MM.1S (cell line): ENCODE data around the gene NDUFAF5.

Experiments used
- DNase-seq: peaks from one replicate; pipeline ENCODE4 v3.0.0-alpha.2; 2015
- H2AFZ ChIP-seq: fragments of 300-600 bp; sonication (generic); 2 replicates; pipeline ENCODE4 v1.6.0; 2016; ENCODE audit warnings: antibody characterized with exemption, low read length
- H3F3A ChIP-seq: fragments of 300-600 bp; sonication (generic); 2 replicates; pipeline ENCODE4 v1.6.1; 2016; ENCODE audit warnings: mild to moderate bottlenecking, antibody characterized with exemption, low read length, moderate library complexity, mixed read lengths; ENCODE audit not compliant: insufficient read depth
- H3K27ac ChIP-seq: fragments of 300-600 bp; sonication (generic); 2 replicates; pipeline ENCODE4 v1.5.1; 2016; ENCODE audit warnings: mild to moderate bottlenecking, low read length
- H3K27me3 ChIP-seq: fragments of 300-600 bp; sonication (generic); replicated peaks from 2 replicates; pipeline ENCODE4 v1.6.0; 2016; ENCODE audit warnings: low read length; ENCODE audit not compliant: insufficient read depth
- H3K36me3 ChIP-seq: fragments of 300-600 bp; sonication (generic); replicated peaks from 2 replicates; pipeline ENCODE4 v1.6.1; 2016; ENCODE audit warnings: mild to moderate bottlenecking, low read length, mixed read lengths; ENCODE audit not compliant: insufficient read depth
- H3K4me1 ChIP-seq: fragments of 300-600 bp; sonication (generic); 2 replicates; pipeline ENCODE4 v1.6.1; 2016; ENCODE audit warnings: low read length, mixed read lengths
- H3K4me2 ChIP-seq: fragments of 300-600 bp; sonication (generic); 2 replicates; pipeline ENCODE4 v1.6.0; 2016; ENCODE audit warnings: low read depth, low read length
- H3K4me3 ChIP-seq: fragments of 300-600 bp; sonication (generic); 2 replicates; pipeline ENCODE4 v1.5.1; 2016; ENCODE audit warnings: low read length, mixed read lengths
- H3K79me2 ChIP-seq: fragments of 300-600 bp; sonication (generic); 2 replicates; pipeline ENCODE4 v1.6.1; 2016; ENCODE audit warnings: mixed run types, low read length, mixed read lengths
- H3K9ac ChIP-seq: fragments of 300-600 bp; sonication (generic); 2 replicates; pipeline ENCODE4 v1.6.1; 2016; ENCODE audit warnings: low read length, mixed read lengths
- H3K9me2 ChIP-seq: fragments of 300-600 bp; sonication (generic); replicated peaks from 2 replicates; pipeline ENCODE4 v1.6.1; 2016; ENCODE audit warnings: mild to moderate bottlenecking, low read length, mixed read lengths; ENCODE audit not compliant: insufficient read depth
- H3K9me3 ChIP-seq: fragments of 300-600 bp; sonication (generic); replicated peaks from 2 replicates; pipeline ENCODE4 v1.6.1; 2016; ENCODE audit warnings: mild to moderate bottlenecking, low read length, mixed read lengths; ENCODE audit not compliant: insufficient read depth
- H4K20me1 ChIP-seq: fragments of 300-600 bp; sonication (generic); 2 replicates; pipeline ENCODE4 v1.6.1; 2016; ENCODE audit warnings: mild to moderate bottlenecking, low read length, moderate library complexity, mixed read lengths; ENCODE audit not compliant: insufficient read depth
- EZH2 ChIP-seq: fragments of 300-600 bp; sonication (generic); optimal IDR thresholded peaks from 2 replicates; pipeline ENCODE3; 2017; ENCODE audit warnings: low read depth, mild to moderate bottlenecking, antibody characterized with exemption, low read length, mixed read lengths
- EZH2phosphoT487 ChIP-seq: fragments of 300-600 bp; sonication (generic); IDR thresholded peaks from 2 replicates; pipeline ENCODE4 v1.6.1; 2018; ENCODE audit warnings: antibody characterized with exemption, low read length
- TF ChIP-seq, protein P1 (sequence below): fragments of 300-600 bp; sonication (generic); IDR thresholded peaks from 2 replicates; pipeline ENCODE4 v1.5.1; 2016; ENCODE audit warnings: antibody characterized with exemption, low read length, mixed read lengths

NDUFAF5 gene

DNA sequence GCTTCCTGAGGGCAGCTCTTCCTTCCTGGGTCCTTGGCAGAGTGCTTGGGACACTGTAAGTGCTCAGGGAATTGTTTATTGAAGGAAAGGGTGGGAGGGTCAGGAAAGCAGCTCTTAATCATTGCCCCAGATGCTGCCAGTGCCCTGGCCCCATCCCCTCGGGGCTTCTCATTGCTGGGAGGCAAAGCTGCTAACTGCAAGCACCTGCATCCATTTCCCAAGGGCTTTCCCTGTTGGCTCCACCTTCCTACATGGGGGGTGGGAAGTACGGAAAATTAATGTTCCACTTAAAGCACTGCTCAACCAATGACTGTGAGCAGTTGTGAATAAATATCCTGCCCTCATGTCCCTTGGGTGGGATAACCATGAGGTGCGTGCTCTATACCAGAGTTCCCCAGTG lies 56.4 kb downstream of the NDUFAF5 start:
- TF ChIP-seq, protein P1, sequence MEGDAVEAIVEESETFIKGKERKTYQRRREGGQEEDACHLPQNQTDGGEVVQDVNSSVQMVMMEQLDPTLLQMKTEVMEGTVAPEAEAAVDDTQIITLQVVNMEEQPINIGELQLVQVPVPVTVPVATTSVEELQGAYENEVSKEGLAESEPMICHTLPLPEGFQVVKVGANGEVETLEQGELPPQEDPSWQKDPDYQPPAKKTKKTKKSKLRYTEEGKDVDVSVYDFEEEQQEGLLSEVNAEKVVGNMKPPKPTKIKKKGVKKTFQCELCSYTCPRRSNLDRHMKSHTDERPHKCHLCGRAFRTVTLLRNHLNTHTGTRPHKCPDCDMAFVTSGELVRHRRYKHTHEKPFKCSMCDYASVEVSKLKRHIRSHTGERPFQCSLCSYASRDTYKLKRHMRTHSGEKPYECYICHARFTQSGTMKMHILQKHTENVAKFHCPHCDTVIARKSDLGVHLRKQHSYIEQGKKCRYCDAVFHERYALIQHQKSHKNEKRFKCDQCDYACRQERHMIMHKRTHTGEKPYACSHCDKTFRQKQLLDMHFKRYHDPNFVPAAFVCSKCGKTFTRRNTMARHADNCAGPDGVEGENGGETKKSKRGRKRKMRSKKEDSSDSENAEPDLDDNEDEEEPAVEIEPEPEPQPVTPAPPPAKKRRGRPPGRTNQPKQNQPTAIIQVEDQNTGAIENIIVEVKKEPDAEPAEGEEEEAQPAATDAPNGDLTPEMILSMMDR: no peak
- TF ChIP-seq EZH2phosphoT487 (no peak), EZH2 (no peak)
- Histone ChIP-seq H3K9me2 (no peaks in the 10 kb centered on the region), H3K27me3 (no peaks in the 10 kb centered on the region), H3K9ac (no peak overlapping the region), H3F3A (no peaks in the 10 kb centered on the region), H3K27ac (no peak overlapping the region), H3K79me2 (no peaks in the 10 kb centered on the region), H3K4me3 (no peak overlapping the region), H4K20me1 (no peaks in the 10 kb centered on the region), H3K36me3 (no peaks in the 10 kb centered on the region), H3K4me2 (no peak overlapping the region), H3K4me1 (no peaks in the 10 kb centered on the region), H2AFZ (no peak overlapping the region), H3K9me3 (no peaks in the 10 kb centered on the region)
- no peak for DNase-seq

DNA sequence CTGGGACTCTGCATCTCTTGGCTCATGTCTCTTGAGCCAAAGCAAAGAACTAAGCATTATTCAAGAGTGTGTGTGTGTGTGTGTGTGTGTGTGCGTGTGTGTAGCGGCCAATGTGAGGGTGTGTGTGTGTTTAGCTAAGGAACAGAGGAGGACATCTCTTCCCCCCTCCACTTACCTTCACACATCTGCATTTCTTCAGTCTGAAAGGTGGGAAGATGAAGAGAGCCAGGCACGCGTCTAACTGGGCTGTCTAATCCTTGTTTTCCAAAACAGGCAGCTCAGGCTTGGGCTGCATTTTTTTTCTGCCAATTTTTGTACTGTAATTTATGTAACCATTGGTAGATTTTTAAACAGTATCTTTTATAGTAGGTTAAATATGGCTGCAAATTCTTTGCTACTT lies 59.5 kb downstream of the NDUFAF5 start:
- Histone ChIP-seq H3K9me2 (no peaks in the 10 kb centered on the region), H3F3A (no peaks in the 10 kb centered on the region), H3K9me3 (no peaks in the 10 kb centered on the region), H3K9ac (no peak overlapping the region), H3K79me2 (no peaks in the 10 kb centered on the region), H3K27ac (no peak overlapping the region), H3K36me3 (no peaks in the 10 kb centered on the region), H3K4me3 (no peak overlapping the region), H2AFZ (no peak overlapping the region), H3K27me3 (no peaks in the 10 kb centered on the region), H4K20me1 (no peaks in the 10 kb centered on the region), H3K4me1 (no peaks in the 10 kb centered on the region), H3K4me2 (no peak overlapping the region)
- no peak for DNase-seq
- TF ChIP-seq EZH2phosphoT487 (no peak), EZH2 (no peak)
- TF ChIP-seq, protein P1: no peak

DNA sequence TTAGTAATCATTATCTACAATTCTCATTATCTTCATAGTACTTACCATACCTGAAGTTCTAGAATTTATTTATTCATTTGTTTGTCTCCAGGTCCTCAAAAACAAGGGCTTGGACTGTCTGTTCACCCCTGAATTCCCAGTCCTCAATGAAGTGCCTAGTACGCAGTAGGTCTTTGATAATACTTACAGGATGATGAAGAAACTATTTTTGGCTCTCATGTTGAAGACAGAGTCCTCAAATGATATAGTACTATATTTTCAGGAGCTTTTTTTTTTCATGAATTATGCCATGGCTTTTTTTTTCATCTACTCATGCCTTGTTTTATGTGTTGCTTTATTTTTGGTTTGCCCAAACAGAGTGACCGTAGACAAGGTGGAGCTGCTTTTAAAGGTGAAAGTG lies 66.5 kb downstream of the NDUFAF5 start:
- H2AFZ ChIP-seq: no peak overlapping the region
- no peaks in the 10 kb centered on the region for H3K9me2 ChIP-seq
- H3K9me3 ChIP-seq: no peaks in the 10 kb centered on the region
- no peaks in the 10 kb centered on the region for H3F3A ChIP-seq
- H3K36me3 ChIP-seq: no peaks in the 10 kb centered on the region
- no peaks in the 10 kb centered on the region for H3K27me3 ChIP-seq
- H3K9ac ChIP-seq: no peak overlapping the region
- no peak overlapping the region for H3K4me3 ChIP-seq
- H4K20me1 ChIP-seq: no peaks in the 10 kb centered on the region
- no peak overlapping the region for H3K4me2 ChIP-seq
- TF ChIP-seq EZH2phosphoT487: no peak
- H3K79me2 ChIP-seq: no peaks in the 10 kb centered on the region
- H3K27ac ChIP-seq: no peak overlapping the region
- no peak for DNase-seq
- H3K4me1 ChIP-seq: no peaks in the 10 kb centered on the region

DNA sequence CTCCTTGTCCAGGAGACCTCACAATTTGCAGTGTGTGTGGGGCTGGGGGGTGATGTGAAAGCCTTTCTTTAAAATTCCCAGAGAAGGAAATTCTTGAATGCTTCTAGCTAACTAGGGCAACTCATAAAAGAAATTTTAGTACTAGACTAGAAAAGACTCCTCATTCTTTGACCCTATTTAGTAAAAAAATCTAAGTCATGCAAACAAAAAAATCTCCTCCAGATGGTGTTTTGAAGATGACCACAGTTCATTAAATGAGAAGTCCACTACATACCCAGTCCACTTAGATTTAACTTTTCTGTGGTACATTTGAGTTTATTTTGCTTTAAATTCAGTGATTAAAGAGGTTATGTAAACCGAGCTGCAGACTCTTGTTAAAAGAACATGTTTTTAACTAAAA lies 67.5 kb downstream of the NDUFAF5 start:
- no peak overlapping the region for H2AFZ ChIP-seq
- H3K9me2 ChIP-seq: no peaks in the 10 kb centered on the region
- no peaks in the 10 kb centered on the region for H3K4me1 ChIP-seq
- H3K27ac ChIP-seq: no peak overlapping the region
- no peaks in the 10 kb centered on the region for H4K20me1 ChIP-seq
- no peak overlapping the region for H3K9ac ChIP-seq
- no peak overlapping the region for H3K4me3 ChIP-seq
- DNase-seq: no peak
- no peak overlapping the region for H3K4me2 ChIP-seq
- H3K79me2 ChIP-seq: no peaks in the 10 kb centered on the region
- no peaks in the 10 kb centered on the region for H3K36me3 ChIP-seq
- TF ChIP-seq EZH2 (no peak), EZH2phosphoT487 (no peak)
- TF ChIP-seq, protein P1: no peak
- no peaks in the 10 kb centered on the region for H3F3A ChIP-seq
- H3K9me3 ChIP-seq: no peaks in the 10 kb centered on the region
- H3K27me3 ChIP-seq: no peaks in the 10 kb centered on the region
